Measurements from ENCODE around the gene ALDH8A1.
"Not testable (repeated sequence)": the region's sequence is repeated elsewhere in the genome, so short reads cannot be mapped to it uniquely, and the experiment has no call there.

ALDH8A1 gene

GRCh38 chr6:134898575-134898974 is 51.3 kb downstream of the ALDH8A1 start:
- no peak overlapping the region for H3K27ac ChIP-seq
- TF ChIP-seq CTCF (conservative IDR thresholded peaks at IDR 0.05) = no peak

GRCh38 chr6:134898166-134898565 is 51.7 kb downstream of the ALDH8A1 start:
- not testable (repeated sequence) for H3K27ac ChIP-seq

- no peak for TF ChIP-seq CTCF (conservative IDR thresholded peaks at IDR 0.05)
- no peak overlapping the region for H3K27ac ChIP-seq
Observed at GRCh38 chr6:134896910-134897309, 53.0 kb downstream of the ALDH8A1 start.

GRCh38 chr6:134894800-134895199 is 55.1 kb downstream of the ALDH8A1 start:
- TF ChIP-seq CTCF (conservative IDR thresholded peaks at IDR 0.05) = no peak
- H3K27ac ChIP-seq = no peak overlapping the region

- no peak overlapping the region for H3K27ac ChIP-seq
- no peak for TF ChIP-seq CTCF (conservative IDR thresholded peaks at IDR 0.05)
Observed at GRCh38 chr6:134892362-134892761, 57.5 kb downstream of the ALDH8A1 start.

GRCh38 chr6:134891633-134892032 is 58.3 kb downstream of the ALDH8A1 start:
- no peak for TF ChIP-seq CTCF (conservative IDR thresholded peaks at IDR 0.05)
- H3K27ac ChIP-seq = no peak overlapping the region

- no peak for TF ChIP-seq CTCF (conservative IDR thresholded peaks at IDR 0.05)
- H3K27ac ChIP-seq = no peak overlapping the region
Observed at GRCh38 chr6:134888316-134888715, 61.6 kb downstream of the ALDH8A1 start.

- H3K27ac ChIP-seq = no peak overlapping the region
- TF ChIP-seq CTCF (conservative IDR thresholded peaks at IDR 0.05) = no peak
Observed at GRCh38 chr6:134884752-134885151, 65.1 kb downstream of the ALDH8A1 start.
